ENCODE data around the gene PCSK1.
"Not testable (repeated sequence)": the region's sequence is repeated elsewhere in the genome, so short reads cannot be mapped to it uniquely, and the experiment has no call there.

The PCSK1 gene

GRCh38 chr5:96373381-96373733 is 59.7 kb downstream of the PCSK1 start:
- H3K9ac ChIP-seq (ENCODE audit: low read length in 2 of 2): no peak overlapping the region

GRCh38 chr5:96372726-96373380 is 60.2 kb downstream of the PCSK1 start:
- H3K9ac ChIP-seq (ENCODE audit: low read length in 2 of 2): no peak overlapping the region
- H3K27ac ChIP-seq (ENCODE audit: low read length): no peak overlapping the region
- H3K4me3 ChIP-seq (ENCODE audit: low read length in 2 of 2): no peak overlapping the region
- no peaks in the 10 kb centered on the region for H3K9me3 ChIP-seq (ENCODE audit: control insufficient read depth in 2 of 2, low read length in 2 of 2)
- no peaks in the 10 kb centered on the region for H3K4me1 ChIP-seq (ENCODE audit: control insufficient read depth, insufficient read depth, low read length)
- no peaks in the 10 kb centered on the region for H3K27me3 ChIP-seq (ENCODE audit: control insufficient read depth in 1 of 2, insufficient read depth in 2 of 2, low read length in 2 of 2)
- no peaks in the 10 kb centered on the region for H3K36me3 ChIP-seq (ENCODE audit: control insufficient read depth in 2 of 2, insufficient read depth in 2 of 2, low read length in 2 of 2)

More at GRCh38 chr5:96373381-96373733, 59.7 kb downstream of the PCSK1 start:
- no peaks in the 10 kb centered on the region for H3K27me3 ChIP-seq (ENCODE audit: control insufficient read depth in 1 of 2, insufficient read depth in 2 of 2, low read length in 2 of 2)
- H3K27ac ChIP-seq (ENCODE audit: low read length): no peak overlapping the region
- H3K4me3 ChIP-seq (ENCODE audit: low read length in 2 of 2): no peak overlapping the region
- no peaks in the 10 kb centered on the region for H3K9me3 ChIP-seq (ENCODE audit: control insufficient read depth in 2 of 2, low read length in 2 of 2)
- no peaks in the 10 kb centered on the region for H3K4me1 ChIP-seq (ENCODE audit: control insufficient read depth, insufficient read depth, low read length)
- no peaks in the 10 kb centered on the region for H3K36me3 ChIP-seq (ENCODE audit: control insufficient read depth in 2 of 2, insufficient read depth in 2 of 2, low read length in 2 of 2)

- Histone ChIP-seq H3K27me3 (ENCODE audit: control insufficient read depth in 1 of 2, insufficient read depth in 2 of 2, low read length in 2 of 2) (no peaks in the 10 kb centered on the region), H3K27ac (ENCODE audit: low read length) (no peak overlapping the region), H3K4me1 (ENCODE audit: control insufficient read depth, insufficient read depth, low read length) (no peaks in the 10 kb centered on the region), H3K9me3 (ENCODE audit: control insufficient read depth in 2 of 2, low read length in 2 of 2) (no peaks in the 10 kb centered on the region), H3K36me3 (ENCODE audit: control insufficient read depth in 2 of 2, insufficient read depth in 2 of 2, low read length in 2 of 2) (no peaks in the 10 kb centered on the region), H3K4me3 (ENCODE audit: low read length in 2 of 2) (no peak overlapping the region), H3K9ac (ENCODE audit: low read length in 2 of 2) (no peak overlapping the region)
Observed at GRCh38 chr5:96370976-96371375, 62.1 kb downstream of the PCSK1 start.

- not testable (repeated sequence) for H3K4me3 ChIP-seq (ENCODE audit: low read length in 2 of 2); H3K4me1 ChIP-seq (ENCODE audit: control insufficient read depth, insufficient read depth, low read length); H3K27me3 ChIP-seq (ENCODE audit: control insufficient read depth in 1 of 2, insufficient read depth in 2 of 2, low read length in 2 of 2); H3K9me3 ChIP-seq (ENCODE audit: control insufficient read depth in 2 of 2, low read length in 2 of 2); H3K9ac ChIP-seq (ENCODE audit: low read length in 2 of 2); H3K36me3 ChIP-seq (ENCODE audit: control insufficient read depth in 2 of 2, insufficient read depth in 2 of 2, low read length in 2 of 2); H3K27ac ChIP-seq (ENCODE audit: low read length)
Observed at GRCh38 chr5:96367337-96367736, 65.7 kb downstream of the PCSK1 start.

GRCh38 chr5:96354237-96354636 is 78.8 kb downstream of the PCSK1 start:
- H3K27me3 ChIP-seq (ENCODE audit: control insufficient read depth in 1 of 2, insufficient read depth in 2 of 2, low read length in 2 of 2): no peaks in the 10 kb centered on the region
- H3K36me3 ChIP-seq (ENCODE audit: control insufficient read depth in 2 of 2, insufficient read depth in 2 of 2, low read length in 2 of 2): no peaks in the 10 kb centered on the region
- no peak overlapping the region for H3K9ac ChIP-seq (ENCODE audit: low read length in 2 of 2)
- H3K9me3 ChIP-seq (ENCODE audit: control insufficient read depth in 2 of 2, low read length in 2 of 2): no peaks in the 10 kb centered on the region
- no peak overlapping the region for H3K27ac ChIP-seq (ENCODE audit: low read length)
- H3K4me1 ChIP-seq (ENCODE audit: control insufficient read depth, insufficient read depth, low read length): no peaks in the 10 kb centered on the region
- no peak overlapping the region for H3K4me3 ChIP-seq (ENCODE audit: low read length in 2 of 2)

- Histone ChIP-seq H3K9me3 (ENCODE audit: control insufficient read depth in 2 of 2, low read length in 2 of 2) (no peaks in the 10 kb centered on the region), H3K27me3 (ENCODE audit: control insufficient read depth in 1 of 2, insufficient read depth in 2 of 2, low read length in 2 of 2) (no peaks in the 10 kb centered on the region), H3K9ac (ENCODE audit: low read length in 2 of 2) (no peak overlapping the region), H3K27ac (ENCODE audit: low read length) (no peak overlapping the region), H3K4me3 (ENCODE audit: low read length in 2 of 2) (no peak overlapping the region), H3K4me1 (ENCODE audit: control insufficient read depth, insufficient read depth, low read length) (no peaks in the 10 kb centered on the region), H3K36me3 (ENCODE audit: control insufficient read depth in 2 of 2, insufficient read depth in 2 of 2, low read length in 2 of 2) (no peaks in the 10 kb centered on the region)
Observed at GRCh38 chr5:96353220-96353619, 79.8 kb downstream of the PCSK1 start.

GRCh38 chr5:96350678-96351077 is 82.4 kb downstream of the PCSK1 start:
- Histone ChIP-seq H3K9me3 (ENCODE audit: control insufficient read depth in 2 of 2, low read length in 2 of 2) (no peaks in the 10 kb centered on the region), H3K36me3 (ENCODE audit: control insufficient read depth in 2 of 2, insufficient read depth in 2 of 2, low read length in 2 of 2) (no peaks in the 10 kb centered on the region), H3K4me1 (ENCODE audit: control insufficient read depth, insufficient read depth, low read length) (no peaks in the 10 kb centered on the region), H3K27me3 (ENCODE audit: control insufficient read depth in 1 of 2, insufficient read depth in 2 of 2, low read length in 2 of 2) (no peaks in the 10 kb centered on the region), H3K9ac (ENCODE audit: low read length in 2 of 2) (no peak overlapping the region), H3K4me3 (ENCODE audit: low read length in 2 of 2) (no peak overlapping the region), H3K27ac (ENCODE audit: low read length) (no peak overlapping the region)

GRCh38 chr5:96348536-96348935 is 84.5 kb downstream of the PCSK1 start:
- Histone ChIP-seq H3K4me3 (ENCODE audit: low read length in 2 of 2) (no peak overlapping the region), H3K4me1 (ENCODE audit: control insufficient read depth, insufficient read depth, low read length) (no peaks in the 10 kb centered on the region), H3K27me3 (ENCODE audit: control insufficient read depth in 1 of 2, insufficient read depth in 2 of 2, low read length in 2 of 2) (no peaks in the 10 kb centered on the region), H3K27ac (ENCODE audit: low read length) (no peak overlapping the region), H3K9me3 (ENCODE audit: control insufficient read depth in 2 of 2, low read length in 2 of 2) (no peaks in the 10 kb centered on the region), H3K36me3 (ENCODE audit: control insufficient read depth in 2 of 2, insufficient read depth in 2 of 2, low read length in 2 of 2) (no peaks in the 10 kb centered on the region), H3K9ac (ENCODE audit: low read length in 2 of 2) (no peak overlapping the region)

GRCh38 chr5:96347502-96348292 is 85.4 kb downstream of the PCSK1 start:
- H3K9ac ChIP-seq (ENCODE audit: low read length in 2 of 2): no peak overlapping the region
- no peaks in the 10 kb centered on the region for H3K4me1 ChIP-seq (ENCODE audit: control insufficient read depth, insufficient read depth, low read length)
- no peak overlapping the region for H3K27ac ChIP-seq (ENCODE audit: low read length)
- H3K36me3 ChIP-seq (ENCODE audit: control insufficient read depth in 2 of 2, insufficient read depth in 2 of 2, low read length in 2 of 2): no peaks in the 10 kb centered on the region
- no peak overlapping the region for H3K4me3 ChIP-seq (ENCODE audit: low read length in 2 of 2)
- no peaks in the 10 kb centered on the region for H3K9me3 ChIP-seq (ENCODE audit: control insufficient read depth in 2 of 2, low read length in 2 of 2)
- H3K27me3 ChIP-seq (ENCODE audit: control insufficient read depth in 1 of 2, insufficient read depth in 2 of 2, low read length in 2 of 2): no peaks in the 10 kb centered on the region

GRCh38 chr5:96344678-96345577 is 88.1 kb downstream of the PCSK1 start:
- Histone ChIP-seq H3K9ac (ENCODE audit: low read length in 2 of 2) (no peak overlapping the region), H3K9me3 (ENCODE audit: control insufficient read depth in 2 of 2, low read length in 2 of 2) (no peaks in the 10 kb centered on the region), H3K4me3 (ENCODE audit: low read length in 2 of 2) (no peak overlapping the region), H3K27me3 (ENCODE audit: control insufficient read depth in 1 of 2, insufficient read depth in 2 of 2, low read length in 2 of 2) (no peaks in the 10 kb centered on the region), H3K36me3 (ENCODE audit: control insufficient read depth in 2 of 2, insufficient read depth in 2 of 2, low read length in 2 of 2) (no peaks in the 10 kb centered on the region), H3K27ac (ENCODE audit: low read length) (no peak overlapping the region), H3K4me1 (ENCODE audit: control insufficient read depth, insufficient read depth, low read length) (no peaks in the 10 kb centered on the region)
